ENCODE results near the gene PPT2.

Gene PPT2

DNA sequence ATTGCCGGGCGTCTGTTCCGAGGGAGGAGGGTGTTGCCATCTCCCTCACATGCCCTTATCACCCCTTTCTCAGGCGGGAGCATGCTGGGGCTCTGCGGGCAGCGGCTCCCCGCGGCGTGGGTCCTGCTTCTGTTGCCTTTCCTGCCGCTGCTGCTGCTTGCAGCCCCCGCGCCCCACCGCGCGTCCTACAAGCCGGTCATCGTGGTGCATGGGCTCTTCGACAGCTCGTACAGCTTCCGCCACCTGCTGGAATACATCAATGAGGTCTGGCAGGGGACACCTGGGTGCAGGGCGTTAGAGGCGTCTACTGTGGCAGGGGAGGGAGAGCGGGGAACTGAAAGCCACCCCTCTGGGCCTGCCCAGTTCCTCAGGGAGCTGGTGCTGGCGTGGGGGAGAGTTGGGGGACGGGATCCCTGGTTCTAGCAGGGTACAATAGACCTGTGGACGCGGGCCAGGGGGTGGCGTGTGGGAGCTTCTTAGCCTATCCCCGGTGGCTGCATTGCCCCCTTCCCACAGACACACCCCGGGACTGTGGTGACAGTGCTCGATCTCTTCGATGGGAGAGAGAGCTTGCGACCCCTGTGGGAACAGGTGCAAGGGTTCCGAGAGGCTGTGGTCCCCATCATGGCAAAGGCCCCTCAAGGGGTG, 697 bp downstream of the PPT2 start:
- H3K9me3 Mint-ChIP-seq, result no peaks in the 10 kb centered on the region
- peak overlapping the region; percentile 93 for H3K4me3 Mint-ChIP-seq
- DNase-seq (peak; percentile 61), ATAC-seq (peak; percentile 67)
- H3K27me3 Mint-ChIP-seq, result peaks cover 12% of the 10 kb centered on the region
- peak overlapping the region; percentile 89 for H3K27ac Mint-ChIP-seq
- H3K36me3 Mint-ChIP-seq (ENCODE audit: low read depth), result peaks cover 16% of the 10 kb centered on the region
- peaks cover 45% of the 10 kb centered on the region for H3K4me1 Mint-ChIP-seq

DNA sequence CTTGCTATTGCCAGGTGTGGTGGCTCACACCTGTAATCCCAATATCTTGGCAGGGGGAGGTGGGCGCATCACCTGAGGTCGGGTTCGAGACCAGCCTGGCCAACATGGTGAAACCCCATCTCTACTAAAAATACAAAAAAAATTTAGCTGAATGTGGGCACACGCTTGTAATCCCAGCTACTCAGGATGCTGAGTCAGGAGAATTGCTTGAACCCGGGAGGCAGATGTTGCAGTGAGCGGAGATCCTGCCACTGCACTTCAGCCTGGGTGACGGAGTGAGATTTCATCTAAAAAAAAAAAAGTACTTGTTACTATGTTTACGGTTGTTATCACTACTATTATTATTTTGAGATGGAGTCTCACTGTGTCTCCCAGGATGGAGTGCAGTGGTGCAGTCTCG, 3.0 kb downstream of the PPT2 start:
- peaks cover 16% of the 10 kb centered on the region for H3K36me3 Mint-ChIP-seq (ENCODE audit: low read depth)
- peaks cover 34% of the 10 kb centered on the region for H3K4me1 Mint-ChIP-seq
- no peak overlapping the region for H3K27ac Mint-ChIP-seq
- no peak overlapping the region for H3K4me3 Mint-ChIP-seq
- H3K27me3 Mint-ChIP-seq, result no peaks in the 10 kb centered on the region
- no peaks in the 10 kb centered on the region for H3K9me3 Mint-ChIP-seq
- ATAC-seq, result no peak
- DNase-seq, result no peak

DNA sequence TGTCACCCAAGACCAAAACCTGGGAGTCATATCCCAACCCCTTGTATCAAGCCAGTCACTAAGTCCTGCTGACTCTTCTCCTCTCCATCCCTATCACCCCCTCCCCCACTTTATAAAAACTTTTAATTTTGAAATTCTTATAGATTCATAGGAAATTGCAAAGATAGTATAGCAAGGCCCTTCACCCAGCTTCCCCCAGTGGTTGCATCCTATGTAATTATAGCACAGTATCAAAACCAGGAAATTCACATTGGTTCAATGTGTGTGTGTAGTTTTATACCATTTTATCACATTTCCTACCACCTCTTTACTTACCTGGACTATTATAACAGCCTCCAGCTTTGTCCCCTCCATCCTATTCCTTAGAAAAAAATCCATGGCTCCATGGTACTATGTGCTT, 4.1 kb downstream of the PPT2 start:
- no peaks in the 10 kb centered on the region for H3K27me3 Mint-ChIP-seq
- DNase-seq (no peak), ATAC-seq (no peak)
- no peak overlapping the region for H3K27ac Mint-ChIP-seq
- H3K4me3 Mint-ChIP-seq, result no peak overlapping the region
- no peaks in the 10 kb centered on the region for H3K9me3 Mint-ChIP-seq
- H3K4me1 Mint-ChIP-seq, result peaks cover 23% of the 10 kb centered on the region
- peaks cover 20% of the 10 kb centered on the region for H3K36me3 Mint-ChIP-seq (ENCODE audit: low read depth)

DNA sequence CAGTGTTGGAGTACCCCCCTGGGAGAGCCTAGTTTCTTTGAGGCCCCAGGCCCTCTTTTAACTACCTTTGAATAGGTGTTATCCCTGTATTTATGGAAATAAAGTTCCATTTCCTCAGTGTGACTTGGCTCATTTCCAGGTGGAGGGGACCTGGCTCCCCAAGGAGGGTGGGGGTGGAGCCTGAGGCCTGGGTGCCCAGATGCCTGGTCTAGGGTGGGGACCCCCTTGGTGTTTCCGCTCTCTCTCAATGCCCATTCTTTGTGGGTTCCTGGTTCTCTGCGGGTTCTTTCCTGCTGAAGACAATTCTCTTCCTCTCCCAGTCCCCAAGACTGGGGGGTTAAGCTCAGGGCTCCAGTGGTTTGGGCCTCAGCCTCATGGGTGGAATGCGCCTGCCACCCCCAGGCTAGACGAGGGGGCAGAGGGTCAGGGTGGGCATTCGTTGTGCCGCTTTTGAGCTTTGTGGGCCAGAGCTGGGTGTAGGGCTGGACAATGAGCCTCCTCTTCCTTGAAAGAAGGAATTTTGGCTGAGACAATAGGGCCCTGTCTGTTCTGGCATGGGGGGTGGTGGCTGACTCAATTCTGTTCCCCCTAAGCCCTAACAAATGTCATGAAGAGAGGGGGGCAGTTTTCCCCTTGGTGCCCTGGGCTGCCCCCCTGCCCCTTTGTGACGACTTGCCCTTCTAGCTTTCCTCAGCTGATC, 9.8 kb downstream of the PPT2 start:
- no peak overlapping the region for H3K4me3 Mint-ChIP-seq
- peaks cover 17% of the 10 kb centered on the region for H3K36me3 Mint-ChIP-seq (ENCODE audit: low read depth)
- ATAC-seq, result no peak
- no peak overlapping the region for H3K27ac Mint-ChIP-seq
- no peak for DNase-seq
- H3K4me1 Mint-ChIP-seq, result no peaks in the 10 kb centered on the region
- H3K27me3 Mint-ChIP-seq, result no peaks in the 10 kb centered on the region
- no peaks in the 10 kb centered on the region for H3K9me3 Mint-ChIP-seq

- H3K4me3 Mint-ChIP-seq, result no peak within 1 kb of the TSS
- H3K36me3 Mint-ChIP-seq (ENCODE audit: low read depth), result peaks cover 17% of the 10 kb centered on the region
- ATAC-seq, result no peak
- H3K27ac Mint-ChIP-seq, result no peak within 1 kb of the TSS
- H3K9me3 Mint-ChIP-seq, result no peaks in the 10 kb centered on the region
- no peak for DNase-seq
- no peaks in the 10 kb centered on the region for H3K4me1 Mint-ChIP-seq
- H3K27me3 Mint-ChIP-seq, result no peaks in the 10 kb centered on the region
Measured at GRCh38 chr6:32164295-32164694, 10.4 kb downstream of the PPT2 start, which contains the start of gene EGFL8. Gene EGFL8 (plus strand): TSS chr6:32164595. CDS start chr6:32166166, 1,571 bp downstream.

- Mint-ChIP-seq H3K36me3 (ENCODE audit: low read depth) (peaks cover 24% of the 10 kb centered on the region), H3K9me3 (no peaks in the 10 kb centered on the region), H3K27me3 (no peaks in the 10 kb centered on the region), H3K27ac (no peak overlapping the region), H3K4me3 (no peak overlapping the region), H3K4me1 (no peaks in the 10 kb centered on the region)
- peak; percentile 16 for ATAC-seq
- DNase-seq, result no peak
Measured at GRCh38 chr6:32166411-32167061, 12.6 kb downstream of the PPT2 start.

GRCh38 chr6:32167154-32167760, 13.3 kb downstream of the PPT2 start:
- Mint-ChIP-seq H3K4me1 (no peaks in the 10 kb centered on the region), H3K36me3 (ENCODE audit: low read depth) (peaks cover 24% of the 10 kb centered on the region), H3K27ac (no peak overlapping the region), H3K9me3 (no peaks in the 10 kb centered on the region), H3K27me3 (no peaks in the 10 kb centered on the region), H3K4me3 (no peak overlapping the region)
- no peak for DNase-seq
- no peak for ATAC-seq

DNA sequence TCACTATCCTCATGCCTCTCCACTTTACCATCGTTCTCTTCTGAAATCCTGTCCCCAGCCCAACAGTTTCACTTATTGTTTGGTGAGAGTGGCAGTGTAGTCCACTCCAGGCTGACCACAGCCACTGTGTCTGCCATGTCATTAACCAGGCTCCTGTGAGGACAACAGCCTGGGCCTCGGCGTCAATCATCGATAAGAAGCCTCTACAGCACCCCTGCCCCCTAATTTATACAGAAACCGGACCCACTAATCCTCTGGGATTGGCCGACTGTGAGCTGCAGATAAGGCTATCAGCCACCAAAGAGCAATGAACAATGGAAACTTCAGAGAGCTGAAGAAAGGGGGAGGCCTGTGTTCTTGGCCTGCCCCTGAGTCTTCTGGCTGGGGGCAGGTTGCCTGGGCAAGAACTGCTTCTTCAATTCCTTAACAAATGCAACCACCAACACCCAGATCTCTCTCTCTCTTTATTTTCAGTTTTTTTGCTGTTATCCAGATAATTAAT, 13.9 kb downstream of the PPT2 start:
- Mint-ChIP-seq H3K27ac (no peak overlapping the region), H3K4me3 (no peak overlapping the region), H3K27me3 (no peaks in the 10 kb centered on the region), H3K9me3 (no peaks in the 10 kb centered on the region), H3K36me3 (ENCODE audit: low read depth) (peaks cover 20% of the 10 kb centered on the region), H3K4me1 (peaks cover 3% of the 10 kb centered on the region)
- DNase-seq, result no peak
- ATAC-seq, result no peak

GRCh38 chr6:32168350-32168749, 14.4 kb downstream of the PPT2 start:
- Mint-ChIP-seq H3K4me1 (peaks cover 8% of the 10 kb centered on the region), H3K36me3 (ENCODE audit: low read depth) (peaks cover 18% of the 10 kb centered on the region), H3K9me3 (no peaks in the 10 kb centered on the region), H3K27ac (no peak overlapping the region), H3K4me3 (no peak overlapping the region), H3K27me3 (no peaks in the 10 kb centered on the region)
- DNase-seq (no peak), ATAC-seq (no peak)

DNA sequence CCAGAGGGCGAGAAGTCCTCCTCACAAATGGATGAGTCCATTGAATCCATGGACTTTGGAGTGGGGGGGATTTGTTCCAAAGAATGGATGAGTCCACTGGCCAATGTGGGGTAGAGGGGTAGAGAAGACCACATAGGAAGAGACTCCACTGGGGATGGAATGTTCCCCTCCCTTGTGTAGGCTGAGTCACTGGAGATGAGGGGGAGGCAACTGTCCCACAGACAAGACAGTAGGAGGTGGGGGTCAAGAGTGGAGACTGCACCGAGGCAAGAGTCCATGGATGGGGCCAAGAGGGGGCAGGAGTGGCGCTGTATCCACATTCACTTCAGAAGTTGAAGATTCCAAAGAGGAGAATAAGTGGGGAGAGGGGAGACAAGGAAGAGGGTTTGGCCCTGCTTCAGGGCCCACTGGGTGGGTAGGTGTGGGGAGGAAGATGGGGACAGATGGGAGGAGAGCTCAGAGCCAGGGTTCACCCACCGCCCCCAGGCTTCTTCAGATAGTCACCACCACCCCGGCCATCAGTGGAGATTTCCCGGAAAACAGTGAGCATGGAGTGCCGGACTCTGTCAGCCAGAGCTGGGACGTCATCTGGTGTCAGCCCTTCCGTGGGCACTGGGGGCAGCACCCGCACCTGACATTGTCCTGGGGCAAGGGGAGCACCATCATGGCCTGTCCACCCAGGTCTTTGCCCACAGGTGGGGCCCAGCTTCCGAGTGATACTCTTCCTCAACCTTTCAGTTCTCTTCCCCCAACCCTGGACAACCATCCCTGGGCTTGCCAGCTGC, 15.1 kb downstream of the PPT2 start:
- no peaks in the 10 kb centered on the region for H3K9me3 Mint-ChIP-seq
- peaks cover 15% of the 10 kb centered on the region for H3K4me1 Mint-ChIP-seq
- H3K4me3 Mint-ChIP-seq, result no peak overlapping the region
- H3K36me3 Mint-ChIP-seq (ENCODE audit: low read depth), result peaks cover 18% of the 10 kb centered on the region
- DNase-seq, result no peak
- no peak overlapping the region for H3K27ac Mint-ChIP-seq
- no peak for ATAC-seq
- H3K27me3 Mint-ChIP-seq, result no peaks in the 10 kb centered on the region

DNA sequence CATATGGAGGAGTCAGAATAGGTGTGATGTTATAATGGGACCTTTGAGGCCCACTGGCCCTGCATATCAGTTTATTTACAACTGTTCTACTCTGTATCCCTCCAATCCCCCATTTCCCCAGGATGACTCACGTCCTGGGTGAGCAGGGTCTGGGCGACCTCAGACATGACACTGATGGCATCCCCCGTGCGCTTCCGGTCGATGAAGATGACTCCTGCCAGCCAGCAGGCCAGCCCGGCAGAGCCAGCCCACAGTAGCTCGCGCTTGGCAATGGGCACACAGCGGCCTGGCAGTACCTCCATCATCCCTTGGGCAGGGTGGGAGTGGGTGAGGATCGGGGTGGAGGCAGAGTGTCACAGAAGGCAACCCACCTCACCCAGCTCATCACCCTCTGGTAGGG, 16.4 kb downstream of the PPT2 start:
- peaks cover 15% of the 10 kb centered on the region for H3K36me3 Mint-ChIP-seq (ENCODE audit: low read depth)
- H3K27me3 Mint-ChIP-seq, result no peaks in the 10 kb centered on the region
- peak overlapping the region; percentile 20 for H3K27ac Mint-ChIP-seq
- no peak overlapping the region for H3K4me3 Mint-ChIP-seq
- H3K4me1 Mint-ChIP-seq, result peaks cover 28% of the 10 kb centered on the region
- H3K9me3 Mint-ChIP-seq, result no peaks in the 10 kb centered on the region
- no peak for DNase-seq
- ATAC-seq, result no peak

- Mint-ChIP-seq H3K36me3 (ENCODE audit: low read depth) (peaks cover 15% of the 10 kb centered on the region), H3K9me3 (no peaks in the 10 kb centered on the region), H3K4me1 (peaks cover 31% of the 10 kb centered on the region), H3K4me3 (no peak overlapping the region), H3K27ac (no peak overlapping the region), H3K27me3 (no peaks in the 10 kb centered on the region)
- DNase-seq (no peak), ATAC-seq (no peak)
Measured at GRCh38 chr6:32171234-32171633, 17.3 kb downstream of the PPT2 start.

DNA sequence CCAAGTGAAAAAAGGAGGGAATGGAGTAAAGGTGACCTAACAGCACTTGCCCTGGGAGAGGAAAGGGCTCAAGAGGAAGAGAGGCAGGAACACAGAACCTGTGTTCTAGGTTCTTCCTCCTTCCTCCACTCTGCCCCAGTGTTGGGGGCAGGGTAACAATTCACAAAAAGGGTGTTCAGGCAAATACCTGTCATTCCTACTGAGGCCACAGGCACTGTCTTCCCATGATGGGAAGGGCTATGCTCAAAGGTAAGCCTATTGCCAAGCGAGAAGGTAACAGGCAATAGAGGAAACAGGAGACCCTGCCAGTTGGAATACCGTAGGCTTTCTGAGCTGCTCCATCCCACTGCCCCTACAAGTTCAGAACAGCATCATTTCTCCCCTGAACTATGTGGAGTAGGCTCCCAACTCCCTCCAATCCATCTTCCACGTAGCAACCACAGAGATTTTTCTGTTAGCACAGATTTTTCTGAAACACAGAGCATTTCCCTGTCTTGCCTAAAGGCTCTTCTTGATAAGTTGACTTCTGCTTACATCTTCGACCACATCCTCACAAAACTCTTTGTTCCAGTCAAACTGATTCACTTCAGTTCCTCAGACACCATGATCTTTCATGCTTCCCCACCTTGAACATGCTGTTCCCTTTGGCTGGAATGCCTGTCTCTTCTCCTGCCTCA, 19.2 kb downstream of the PPT2 start:
- Mint-ChIP-seq H3K4me1 (peaks cover 50% of the 10 kb centered on the region), H3K9me3 (no peaks in the 10 kb centered on the region), H3K36me3 (ENCODE audit: low read depth) (peaks cover 15% of the 10 kb centered on the region), H3K4me3 (no peak overlapping the region), H3K27ac (peak overlapping the region; percentile 3), H3K27me3 (no peaks in the 10 kb centered on the region)
- ATAC-seq (no peak), DNase-seq (no peak)

- no peak for ATAC-seq
- Mint-ChIP-seq H3K36me3 (ENCODE audit: low read depth) (peaks cover 18% of the 10 kb centered on the region), H3K4me1 (peaks cover 61% of the 10 kb centered on the region), H3K27me3 (no peaks in the 10 kb centered on the region), H3K9me3 (no peaks in the 10 kb centered on the region), H3K27ac (peak overlapping the region; percentile 3), H3K4me3 (peak overlapping the region; percentile 96)
- no peak for DNase-seq
Measured at GRCh38 chr6:32174416-32174815, 20.5 kb downstream of the PPT2 start.

Data from activated naive CD8-positive, alpha-beta T cell treated with anti-CD3 and anti-CD28 coated beads, Interleukin-2, amount 50 U/mL, for 24 hours (primary cell).